Upper lobe of right lung (tissue), 1 donor: ENCODE results near the gene IMMP2L. TPM values are rescaled to one million over a fixed set of nuclear protein-coding genes. Genes with fewer than 3 reads are reported as not detected.
"Not testable (repeated sequence)": the region's sequence is repeated elsewhere in the genome, so short reads cannot be mapped to it uniquely, and the experiment has no call there.

Experiments
- ATAC-seq: fragments of 200-7000 bp; cut with Tn5 transposase; one replicate; pipeline ENCODE4 v1.9.1; 2020; ENCODE audit warnings: mild to moderate bottlenecking, moderate library complexity
- DNase-seq: peaks from one replicate; pipeline ENCODE4 v3.0.0-alpha.2; 2020
- H3K27ac ChIP-seq: fragments of 200-600 bp; one replicate; pipeline ENCODE4 v1.8.0; 2022
- H3K27me3 ChIP-seq: fragments of 200-600 bp; one replicate; pipeline ENCODE4 v1.8.0; 2022; ENCODE audit warnings: mild to moderate bottlenecking
- H3K36me3 ChIP-seq: fragments of 200-600 bp; one replicate; pipeline ENCODE4 v1.8.0; 2022
- H3K4me1 ChIP-seq: fragments of 200-600 bp; one replicate; pipeline ENCODE4 v1.8.0; 2022
- H3K4me3 ChIP-seq: fragments of 200-600 bp; one replicate; pipeline ENCODE4 v1.8.0; 2022; ENCODE audit warnings: mild to moderate bottlenecking
- H3K9me3 ChIP-seq: fragments of 200-600 bp; one replicate; pipeline ENCODE4 v1.8.0; 2022
- CTCF ChIP-seq: fragments of 200-600 bp; IDR thresholded peaks from one replicate; pipeline ENCODE4 v1.8.0; 2022; ENCODE audit warnings: antibody characterized with exemption
- intact Hi-C: fragments of 100-400 bp; cut with DNase I; formaldehyde crosslinking; loops from one replicate; pipeline ENCODE4 v1.11.0; 2022
- total RNA-seq: library from RNA; stranded (reverse); fragmentation: NEBNext Ultra II Directional; extraction: Animal tissue kit (Norgen Biotek cat#: 25700); gene quantifications from one replicate; pipeline ENCODE4 v1.2.1, GENCODE V29; 2021
- donor health status: DM: no; HTN: yes; CAD: no; lungs with severe emphysema.

IMMP2L gene
- total RNA-seq, 1 donor from 2014 or later, result 22.0 TPM

DNA sequence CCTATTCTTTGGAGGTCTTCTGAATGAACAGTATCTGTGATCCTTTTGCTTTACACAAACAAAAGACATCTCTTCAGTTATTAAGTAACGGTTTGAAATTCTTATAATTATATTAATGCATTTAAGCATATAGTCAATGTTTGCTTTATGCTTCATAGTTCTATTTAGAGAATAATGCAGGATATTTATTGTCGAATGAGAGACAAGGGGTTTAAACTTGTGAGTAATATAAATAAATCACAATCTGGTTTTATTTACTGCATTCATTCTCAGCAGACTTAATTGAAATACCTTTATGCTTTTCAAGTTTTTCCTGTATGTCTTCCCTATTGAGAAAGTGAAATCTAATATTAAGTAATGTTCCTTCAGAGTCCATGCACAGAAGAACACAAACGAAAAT, 620.9 kb downstream of the IMMP2L start:
- H3K4me3 ChIP-seq, result no peak overlapping the region
- H3K27ac ChIP-seq, result no peak overlapping the region
- no peaks in the 10 kb centered on the region for H3K4me1 ChIP-seq
- no peak for TF ChIP-seq CTCF
- no peaks in the 10 kb centered on the region for H3K9me3 ChIP-seq
- ATAC-seq, result no peak
- no peak for DNase-seq
- no peaks in the 10 kb centered on the region for H3K36me3 ChIP-seq
- intact Hi-C loops, result no loop called here
- no peaks in the 10 kb centered on the region for H3K27me3 ChIP-seq

DNA sequence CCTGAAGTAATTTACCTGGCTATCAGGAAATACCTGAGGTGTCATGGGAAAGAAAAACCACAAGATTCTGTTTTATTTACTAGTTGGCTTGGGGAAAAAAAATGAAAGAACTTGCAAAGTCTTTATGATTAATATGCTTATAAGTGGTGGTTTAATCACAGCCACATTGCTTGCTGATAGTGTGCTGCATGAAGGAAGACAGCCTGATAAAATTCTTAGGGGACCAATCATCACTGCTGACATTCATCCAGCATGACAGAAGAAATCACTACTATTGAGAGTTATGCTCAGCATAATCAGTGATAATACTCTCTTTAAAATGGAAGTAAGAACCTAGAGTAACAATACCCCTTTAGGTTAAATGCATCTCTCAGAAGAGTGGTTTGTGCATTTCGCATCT, 621.5 kb downstream of the IMMP2L start:
- no peak for TF ChIP-seq CTCF
- no peaks in the 10 kb centered on the region for H3K36me3 ChIP-seq
- H3K27ac ChIP-seq, result no peak overlapping the region
- H3K9me3 ChIP-seq, result no peaks in the 10 kb centered on the region
- no peak overlapping the region for H3K4me3 ChIP-seq
- no peaks in the 10 kb centered on the region for H3K27me3 ChIP-seq
- H3K4me1 ChIP-seq, result no peaks in the 10 kb centered on the region
- DNase-seq, result no peak
- intact Hi-C loops, result no loop called here
- no peak for ATAC-seq

DNA sequence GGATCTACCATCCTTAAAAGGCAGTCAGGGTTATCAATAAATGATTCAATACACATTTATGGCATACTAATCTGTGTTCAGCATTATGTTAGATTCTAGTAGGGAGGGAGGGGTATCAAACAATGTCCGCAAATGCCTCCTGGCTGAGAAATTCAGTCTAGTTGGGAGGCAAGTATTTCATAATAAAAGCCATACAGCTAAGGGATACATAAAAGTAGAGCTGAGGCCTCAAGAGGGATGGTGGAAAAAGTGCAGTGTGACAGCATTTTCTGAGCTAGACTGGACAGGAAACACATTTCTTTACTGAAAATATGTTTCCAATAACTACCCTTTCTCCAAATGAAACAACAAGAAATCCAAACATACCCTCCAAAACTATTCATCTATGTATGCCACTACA, 624.1 kb downstream of the IMMP2L start:
- intact Hi-C loops, result no loop called here

GRCh38 chr7:110936665-110937064, 625.6 kb downstream of the IMMP2L start:
- not testable (repeated sequence) for DNase-seq

More for the DNA sequence above, 624.1 kb downstream of the IMMP2L start:
- H3K4me3 ChIP-seq, result no peak overlapping the region
- no peaks in the 10 kb centered on the region for H3K27me3 ChIP-seq
- no peak for DNase-seq
- no peaks in the 10 kb centered on the region for H3K36me3 ChIP-seq
- H3K4me1 ChIP-seq, result no peaks in the 10 kb centered on the region
- TF ChIP-seq CTCF, result no peak
- H3K27ac ChIP-seq, result no peak overlapping the region
- no peaks in the 10 kb centered on the region for H3K9me3 ChIP-seq
- ATAC-seq, result no peak

GRCh38 chr7:110929480-110930249, 632.6 kb downstream of the IMMP2L start:
- no peak for ATAC-seq
- H3K27me3 ChIP-seq, result no peaks in the 10 kb centered on the region
- H3K36me3 ChIP-seq, result no peaks in the 10 kb centered on the region
- H3K27ac ChIP-seq, result no peak overlapping the region
- no peak for TF ChIP-seq CTCF
- H3K4me3 ChIP-seq, result no peak overlapping the region
- H3K4me1 ChIP-seq, result no peaks in the 10 kb centered on the region
- H3K9me3 ChIP-seq, result no peaks in the 10 kb centered on the region
- intact Hi-C loops, result no loop called here
- DNase-seq, result no peak

More at GRCh38 chr7:110936665-110937064, 625.6 kb downstream of the IMMP2L start:
- H3K27ac ChIP-seq, H3K27me3 ChIP-seq, H3K36me3 ChIP-seq, H3K4me3 ChIP-seq, H3K4me1 ChIP-seq, ATAC-seq, H3K9me3 ChIP-seq, intact Hi-C loops: not testable (repeated sequence)

DNA sequence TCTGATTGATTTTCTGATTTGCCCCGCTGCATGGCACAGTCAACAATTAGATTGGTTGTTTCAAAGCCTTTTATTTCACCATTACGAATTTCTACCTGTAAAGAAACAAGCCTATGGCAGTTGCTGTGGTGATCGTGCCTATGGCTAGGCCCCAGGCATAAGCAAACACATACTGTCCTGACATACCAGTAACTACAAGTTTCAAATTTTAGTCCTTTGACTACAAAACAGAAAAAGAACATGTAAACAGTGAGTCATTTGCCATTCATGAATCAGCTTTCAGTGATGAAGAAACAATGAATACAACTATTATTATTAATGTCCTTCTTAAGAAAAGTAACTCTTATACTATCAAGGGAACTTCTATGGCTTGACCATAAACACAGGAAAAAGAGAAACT, 639.4 kb downstream of the IMMP2L start:
- H3K4me3 ChIP-seq, result no peak overlapping the region
- TF ChIP-seq CTCF, result no peak
- intact Hi-C loops, result no loop called here
- no peaks in the 10 kb centered on the region for H3K4me1 ChIP-seq
- no peaks in the 10 kb centered on the region for H3K9me3 ChIP-seq
- no peak for DNase-seq
- H3K36me3 ChIP-seq, result no peaks in the 10 kb centered on the region
- H3K27me3 ChIP-seq, result no peaks in the 10 kb centered on the region
- no peak for ATAC-seq
- H3K27ac ChIP-seq, result no peak overlapping the region
